Activated T-cell treated with anti-CD3 and anti-CD28 coated beads for 1 hour (primary cell): Measurements from ENCODE around the gene MRPL53.
"Not testable (repeated sequence)": the region's sequence is repeated elsewhere in the genome, so short reads cannot be mapped to it uniquely, and the experiment has no call there.

Source experiments
- DNase-seq: peaks from one replicate; pipeline ENCODE4 v3.0.0-alpha.2; 2020; ENCODE audit warnings: low read depth

The MRPL53 gene

DNA sequence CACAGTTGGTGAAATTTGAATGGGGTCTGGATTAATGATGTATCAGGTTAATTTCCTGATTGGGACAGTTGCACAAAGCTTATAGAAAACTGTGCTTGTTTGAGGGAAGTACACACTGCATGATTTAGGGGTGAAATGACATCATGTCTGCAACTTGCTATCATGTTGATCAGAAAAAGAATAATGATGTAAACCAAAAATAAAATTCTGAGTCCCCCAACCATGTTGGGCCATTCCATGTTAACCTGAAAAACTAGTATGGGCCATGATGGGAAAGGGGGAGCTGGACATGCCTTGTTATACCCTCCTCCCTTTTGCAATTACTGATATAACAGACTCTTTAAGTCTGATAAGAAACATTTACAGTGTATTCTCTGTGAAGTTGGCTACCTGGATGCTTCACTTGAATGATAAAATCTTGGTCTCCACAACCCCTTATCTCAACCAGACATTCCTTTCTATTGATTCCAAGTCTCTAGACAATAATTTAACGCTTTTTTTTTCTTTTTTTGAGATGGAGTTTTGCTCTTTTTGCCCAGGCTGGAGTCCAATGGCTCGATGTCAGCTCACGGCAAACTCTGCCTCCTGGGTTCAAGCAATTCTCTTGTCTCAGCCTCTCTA is 21.8 kb downstream of the MRPL53 start:
- DNase-seq, result no peak

GRCh38 chr2:74448771-74449170 is 23.7 kb downstream of the MRPL53 start:
- DNase-seq, result no peak

DNA sequence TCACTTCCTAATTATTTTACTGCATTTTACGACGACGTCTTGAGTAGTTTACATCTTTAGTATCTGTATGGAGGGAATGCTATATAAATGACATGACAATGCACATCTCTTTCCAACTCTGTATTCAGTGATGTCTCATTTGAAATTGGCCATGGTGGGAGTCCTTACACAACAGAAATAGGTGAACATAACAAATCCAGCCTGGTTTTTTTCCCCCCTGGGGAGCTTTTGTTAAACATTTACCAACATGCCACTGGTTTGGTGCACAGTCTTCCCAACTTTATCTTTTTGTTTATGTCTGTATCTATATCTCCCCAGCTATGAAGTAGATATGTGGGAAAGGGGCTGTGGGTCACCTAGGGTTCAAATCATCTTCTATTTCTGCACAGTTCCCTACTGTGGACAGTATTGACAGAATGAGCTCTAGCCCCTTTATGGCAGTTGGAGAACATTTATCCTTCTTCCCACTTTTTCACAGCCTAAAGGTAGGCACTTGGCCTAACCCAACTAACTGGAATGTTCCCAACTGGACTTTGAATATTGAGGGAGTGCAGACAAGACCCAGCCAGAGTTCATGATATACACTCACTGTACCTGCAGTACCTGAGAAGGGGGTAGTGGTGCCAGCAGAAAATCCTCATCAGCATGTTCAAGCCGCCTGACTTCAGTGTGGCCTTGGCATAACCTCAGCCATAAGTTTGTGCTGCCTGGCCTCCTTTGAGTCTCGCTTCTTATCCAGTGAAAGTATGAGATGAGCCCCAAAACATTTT is 25.1 kb downstream of the MRPL53 start:
- no peak for DNase-seq

DNA sequence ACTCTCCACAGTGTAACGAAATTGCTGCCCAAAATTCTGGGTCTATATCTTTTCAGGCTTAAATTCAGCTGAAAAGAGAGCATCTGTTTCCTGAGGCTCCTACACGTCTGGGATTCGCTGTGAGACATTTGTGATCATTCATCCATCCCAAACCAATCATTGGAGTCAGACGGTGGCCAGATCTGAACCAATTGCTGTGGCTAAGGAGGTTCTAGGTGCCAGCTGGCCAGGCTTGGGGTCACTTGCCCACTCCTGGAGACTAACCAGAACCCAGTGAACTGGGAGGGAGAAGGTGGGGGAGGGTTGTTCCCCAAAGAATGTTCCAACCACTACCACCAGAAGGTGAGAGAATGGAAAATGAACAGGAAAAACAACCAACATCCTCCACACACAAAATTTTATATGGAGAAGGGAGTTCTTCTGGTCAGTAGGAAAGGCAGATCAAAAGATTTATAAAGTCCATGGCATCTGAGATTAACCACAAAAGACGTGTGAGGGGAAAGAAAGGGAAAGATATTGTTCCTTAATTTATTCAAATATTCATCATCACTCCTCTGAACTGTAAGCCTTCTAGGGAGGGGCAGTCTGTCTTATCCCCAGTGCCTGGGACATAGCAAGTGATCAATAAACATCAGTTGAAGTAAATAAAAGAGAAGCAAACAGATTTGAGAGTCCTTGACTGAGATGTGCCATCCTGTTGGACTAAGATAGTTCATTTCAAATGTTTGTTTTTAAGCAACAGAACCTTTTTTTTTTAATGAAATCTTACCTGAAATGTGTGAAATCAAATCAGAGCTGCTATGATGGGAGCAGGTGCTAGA is 27.8 kb downstream of the MRPL53 start:
- no peak for DNase-seq

DNA sequence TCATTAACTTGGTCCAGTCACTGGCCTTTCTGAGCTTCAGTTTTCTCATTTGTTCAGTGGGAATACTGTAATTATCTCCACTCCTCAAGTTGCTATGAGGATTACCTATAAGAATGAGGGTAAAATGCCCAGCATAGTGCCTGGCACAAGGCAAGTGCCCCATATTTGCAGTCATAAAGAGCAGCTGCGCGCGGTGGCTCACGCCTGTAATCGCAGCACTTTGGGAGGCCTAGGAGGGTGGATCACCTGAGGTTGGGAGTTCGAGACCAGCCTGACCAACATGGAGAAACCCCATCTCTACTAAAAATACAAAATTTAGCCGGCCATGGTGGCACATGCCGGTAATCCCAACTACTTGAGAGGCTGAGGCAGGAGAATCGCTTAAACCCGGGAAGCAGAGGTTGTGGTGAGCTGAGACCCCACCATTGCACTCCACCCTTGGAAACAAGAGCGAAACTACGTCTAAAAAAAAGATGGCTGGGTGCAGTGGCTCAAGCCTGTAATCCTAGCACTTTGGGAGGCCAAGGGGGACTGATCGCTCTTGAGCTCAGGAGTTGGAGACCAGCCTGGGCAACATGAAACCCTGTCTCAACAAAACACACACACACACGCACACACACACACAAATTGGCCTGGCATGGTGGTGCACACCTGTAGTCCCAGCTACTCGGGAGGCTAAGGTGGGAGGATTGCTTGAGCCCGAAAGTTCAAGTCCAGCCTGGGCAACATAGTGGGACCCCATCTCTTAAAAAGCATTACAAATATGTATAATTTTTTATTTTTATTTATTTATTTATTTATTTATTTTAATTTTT is 29.8 kb downstream of the MRPL53 start:
- not testable (repeated sequence) for DNase-seq

DNA sequence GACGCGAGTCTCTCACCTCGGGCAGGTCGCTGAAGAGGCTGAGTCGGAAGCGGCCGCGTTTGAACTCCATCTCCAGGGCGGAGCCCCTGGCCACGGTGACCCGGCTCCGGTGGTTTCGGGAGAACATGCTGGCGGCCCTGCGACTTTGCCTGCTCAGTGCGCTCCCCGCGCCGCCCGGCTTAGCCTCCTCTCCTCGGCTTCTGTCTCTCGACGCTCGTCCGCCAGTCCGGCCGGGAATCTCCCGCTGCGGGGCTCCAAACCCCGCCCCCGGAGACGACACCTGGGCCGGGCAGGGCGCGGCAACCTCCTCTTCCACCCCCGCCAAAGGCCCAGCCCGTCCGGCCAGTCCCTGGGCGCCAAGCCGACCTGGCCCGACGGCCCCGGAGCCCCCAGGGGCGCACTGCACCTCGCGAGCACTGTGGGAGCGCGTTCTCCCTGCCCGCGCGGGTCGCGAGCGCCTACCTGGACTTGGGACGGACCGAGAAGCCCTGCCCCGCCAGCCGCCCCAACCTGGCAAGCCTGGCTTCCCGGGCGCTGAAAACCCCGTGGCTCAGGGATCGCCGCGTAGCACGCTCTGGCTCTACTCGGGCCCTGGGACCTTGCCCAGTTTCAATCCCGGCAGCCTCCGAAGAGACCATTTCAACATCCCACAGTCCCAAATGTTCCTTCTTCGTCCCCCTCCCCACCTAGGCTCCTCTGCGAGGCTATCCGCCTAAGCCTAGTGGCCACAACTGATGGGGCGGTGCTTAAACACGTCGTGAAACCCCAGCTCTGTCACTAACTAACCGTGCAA is 30.6 kb downstream of the MRPL53 start, which contains the start of gene RTKN:
Gene RTKN, minus strand, starts transcription at position 248 of the 793 bp plus-strand sequence. Its CDS starts 121 bp downstream, at position 127.
- DNase-seq, result no peak

- no peak for DNase-seq
Observed at GRCh38 chr2:74441170-74441689, 31.2 kb downstream of the MRPL53 start.

- DNase-seq, result no peak
Observed at GRCh38 chr2:74440378-74441169, 31.9 kb downstream of the MRPL53 start.

DNA sequence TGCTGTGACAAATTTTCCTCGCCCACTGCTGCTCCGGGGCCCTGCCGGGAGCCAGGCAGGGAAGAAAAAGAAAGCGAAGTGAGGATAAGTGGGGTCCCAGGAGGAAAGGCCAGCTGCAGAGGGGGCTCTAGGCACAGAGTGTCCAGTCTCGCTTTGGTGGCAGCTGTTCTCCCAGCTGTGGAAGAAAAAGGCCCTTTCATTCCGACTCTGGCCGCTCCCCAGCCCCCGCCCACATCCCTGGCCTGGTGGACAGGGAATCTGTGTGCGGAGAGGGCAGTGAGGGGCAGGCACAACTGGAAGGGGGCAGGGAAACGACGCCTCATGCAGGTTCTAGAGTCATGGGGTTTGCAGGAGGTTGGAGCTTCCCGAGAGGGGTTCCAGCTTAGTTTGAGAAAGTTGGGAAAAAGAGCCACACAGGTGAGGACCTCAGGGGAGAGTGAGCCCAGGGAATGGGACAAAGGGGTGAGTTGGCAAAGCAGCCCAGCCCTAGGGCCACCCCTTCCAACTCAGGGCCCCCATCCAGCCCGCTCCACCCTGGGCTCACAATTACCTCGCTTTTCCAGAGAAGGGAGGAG is 32.6 kb downstream of the MRPL53 start:
- no peak for DNase-seq

DNA sequence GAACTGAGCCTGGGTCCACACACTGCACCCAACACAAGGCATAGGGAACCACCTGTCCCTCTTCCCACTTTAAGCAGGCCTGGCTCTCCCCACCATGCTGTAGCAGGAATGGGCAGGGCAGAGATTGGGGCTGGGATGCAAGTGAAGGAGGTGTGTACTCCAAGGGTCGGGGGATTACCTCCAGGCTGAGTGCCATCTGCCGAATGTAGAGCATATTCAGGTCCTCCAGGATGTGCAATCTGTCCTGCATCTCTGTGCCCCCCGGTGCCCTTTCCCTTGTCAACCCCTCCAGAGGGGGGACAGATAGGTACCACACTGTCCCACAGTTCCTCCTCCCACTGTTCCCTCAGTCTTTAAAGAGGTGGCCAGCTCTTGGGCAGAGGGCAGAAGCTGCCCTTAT is 33.1 kb downstream of the MRPL53 start:
- DNase-seq, result no peak

- DNase-seq, result no peak
Observed at GRCh38 chr2:74438248-74438647, 34.2 kb downstream of the MRPL53 start.

GRCh38 chr2:74436848-74437695 is 35.4 kb downstream of the MRPL53 start:
- no peak for DNase-seq

- no peak for DNase-seq
Observed at GRCh38 chr2:74436111-74436805, 36.2 kb downstream of the MRPL53 start.

GRCh38 chr2:74430502-74430901 is 42.0 kb downstream of the MRPL53 start:
- DNase-seq, result no peak

DNA sequence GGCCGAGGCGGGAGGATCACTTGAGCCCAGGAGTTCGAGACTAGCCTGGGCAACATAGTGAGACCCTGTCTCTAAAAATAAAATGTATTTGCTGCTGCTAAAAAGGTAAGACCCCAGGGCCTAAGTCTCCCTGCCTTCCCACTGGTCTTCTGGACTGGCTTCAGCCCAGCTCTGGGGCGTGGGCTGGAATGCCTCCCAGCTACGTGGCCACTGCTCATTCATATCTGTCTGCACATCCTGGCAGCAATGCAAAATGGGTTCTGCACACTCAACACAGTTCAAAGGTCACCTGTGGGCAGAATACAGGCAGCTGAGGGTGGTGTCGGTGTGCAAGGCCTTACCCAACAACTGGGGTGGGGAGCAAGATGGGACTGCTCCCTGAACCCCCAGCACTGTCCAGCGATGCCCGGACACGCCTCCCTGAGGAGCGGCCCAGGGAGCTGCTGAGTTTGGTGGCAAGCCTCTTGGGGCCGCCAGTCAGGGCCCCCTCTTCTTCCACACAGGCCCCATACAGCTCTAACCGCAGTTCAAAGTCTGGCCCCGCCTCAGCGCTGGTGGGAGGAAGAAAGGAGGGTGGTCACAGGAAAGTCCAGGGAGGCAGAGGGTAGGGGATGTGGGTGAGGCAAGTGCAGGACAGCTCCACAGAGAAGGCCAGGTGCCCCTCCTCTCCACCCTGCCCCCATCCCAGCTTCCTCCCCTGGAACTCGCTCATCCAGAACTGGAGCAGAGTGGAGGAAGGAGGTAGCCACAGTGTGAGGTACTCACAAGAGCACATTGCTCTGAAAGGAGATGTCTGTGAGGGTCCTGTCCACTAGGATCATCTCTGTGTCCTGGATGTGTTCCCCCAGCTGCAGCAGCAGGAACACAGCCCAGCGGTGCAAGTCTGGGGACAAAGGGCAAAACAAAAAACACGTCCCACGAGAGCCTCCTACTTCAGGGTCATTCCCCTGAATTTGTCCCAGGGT is 42.7 kb downstream of the MRPL53 start:
- no peak for DNase-seq

GRCh38 chr2:74428675-74429074 is 43.8 kb downstream of the MRPL53 start:
- DNase-seq, result no peak

DNA sequence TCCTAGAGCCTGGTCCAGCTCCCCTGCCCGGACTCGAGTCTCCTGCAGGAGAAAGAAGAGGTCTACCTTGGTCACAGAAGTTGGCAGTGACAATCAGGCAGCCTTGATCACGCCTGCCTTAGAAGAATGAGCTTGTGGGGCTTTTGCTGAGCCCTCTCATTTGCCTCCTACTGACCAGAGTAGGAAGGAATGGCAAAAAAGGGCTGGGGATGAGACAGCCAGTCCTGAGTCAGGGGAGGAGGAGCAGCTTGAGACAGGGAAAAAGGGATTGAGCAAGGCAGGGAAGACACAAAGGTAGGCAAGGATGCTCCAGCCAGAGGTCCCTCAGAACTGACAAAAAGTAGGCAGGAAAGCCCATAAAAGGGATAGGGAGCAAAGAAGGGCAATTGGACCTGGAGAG is 44.9 kb downstream of the MRPL53 start:
- DNase-seq, result no peak
